ENCODE measurements around the gene TRIM31.

DNA sequence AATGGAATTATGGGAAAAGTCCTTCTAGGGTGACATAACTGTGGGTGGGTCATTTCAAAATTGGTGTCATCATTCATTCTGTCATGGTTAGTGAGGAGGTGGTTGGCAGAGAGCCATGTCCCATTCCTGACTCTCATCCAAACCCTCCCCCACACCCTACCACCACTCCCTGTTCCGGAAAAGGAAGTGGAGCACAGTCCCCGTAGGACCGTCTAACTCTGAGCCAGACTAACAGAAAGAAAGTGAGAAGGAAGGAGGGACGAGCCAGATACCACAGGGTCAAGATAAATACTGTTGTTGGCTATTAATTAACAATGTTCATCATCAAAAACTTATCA, 43.3 kb upstream of the TRIM31 start:
- no peak for TF ChIP-seq RAD21 (IDR thresholded peaks at IDR 0.05; ENCODE audit: low read length)
- TF ChIP-seq, protein P1, sequence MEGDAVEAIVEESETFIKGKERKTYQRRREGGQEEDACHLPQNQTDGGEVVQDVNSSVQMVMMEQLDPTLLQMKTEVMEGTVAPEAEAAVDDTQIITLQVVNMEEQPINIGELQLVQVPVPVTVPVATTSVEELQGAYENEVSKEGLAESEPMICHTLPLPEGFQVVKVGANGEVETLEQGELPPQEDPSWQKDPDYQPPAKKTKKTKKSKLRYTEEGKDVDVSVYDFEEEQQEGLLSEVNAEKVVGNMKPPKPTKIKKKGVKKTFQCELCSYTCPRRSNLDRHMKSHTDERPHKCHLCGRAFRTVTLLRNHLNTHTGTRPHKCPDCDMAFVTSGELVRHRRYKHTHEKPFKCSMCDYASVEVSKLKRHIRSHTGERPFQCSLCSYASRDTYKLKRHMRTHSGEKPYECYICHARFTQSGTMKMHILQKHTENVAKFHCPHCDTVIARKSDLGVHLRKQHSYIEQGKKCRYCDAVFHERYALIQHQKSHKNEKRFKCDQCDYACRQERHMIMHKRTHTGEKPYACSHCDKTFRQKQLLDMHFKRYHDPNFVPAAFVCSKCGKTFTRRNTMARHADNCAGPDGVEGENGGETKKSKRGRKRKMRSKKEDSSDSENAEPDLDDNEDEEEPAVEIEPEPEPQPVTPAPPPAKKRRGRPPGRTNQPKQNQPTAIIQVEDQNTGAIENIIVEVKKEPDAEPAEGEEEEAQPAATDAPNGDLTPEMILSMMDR (conservative IDR thresholded peaks at IDR 0.05; ENCODE audit: low read depth, low read length) = no peak
